ENCODE measurements around the gene EIF2AK2.

EIF2AK2 gene

DNA sequence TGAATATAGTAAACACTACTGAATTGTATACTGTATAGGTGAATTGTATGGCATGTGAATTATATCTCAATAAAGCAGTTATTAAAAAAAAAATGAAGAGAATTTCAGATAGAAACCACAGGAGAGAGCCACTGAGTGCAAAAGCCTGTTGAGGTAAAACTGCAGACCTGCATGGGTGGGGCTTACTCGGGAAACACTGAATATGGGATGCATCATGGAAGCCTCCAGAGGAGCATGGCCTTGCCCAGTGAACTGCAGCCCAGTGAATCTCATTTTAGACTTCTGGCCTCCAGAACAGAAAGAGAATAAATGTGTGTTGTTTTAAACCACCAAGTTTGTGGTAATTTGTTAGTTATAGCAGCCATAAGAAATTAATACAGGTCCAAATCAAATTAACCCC lies 56.7 kb downstream of the EIF2AK2 start:
- no peak for DNase-seq (ENCODE audit: low read depth)

DNA sequence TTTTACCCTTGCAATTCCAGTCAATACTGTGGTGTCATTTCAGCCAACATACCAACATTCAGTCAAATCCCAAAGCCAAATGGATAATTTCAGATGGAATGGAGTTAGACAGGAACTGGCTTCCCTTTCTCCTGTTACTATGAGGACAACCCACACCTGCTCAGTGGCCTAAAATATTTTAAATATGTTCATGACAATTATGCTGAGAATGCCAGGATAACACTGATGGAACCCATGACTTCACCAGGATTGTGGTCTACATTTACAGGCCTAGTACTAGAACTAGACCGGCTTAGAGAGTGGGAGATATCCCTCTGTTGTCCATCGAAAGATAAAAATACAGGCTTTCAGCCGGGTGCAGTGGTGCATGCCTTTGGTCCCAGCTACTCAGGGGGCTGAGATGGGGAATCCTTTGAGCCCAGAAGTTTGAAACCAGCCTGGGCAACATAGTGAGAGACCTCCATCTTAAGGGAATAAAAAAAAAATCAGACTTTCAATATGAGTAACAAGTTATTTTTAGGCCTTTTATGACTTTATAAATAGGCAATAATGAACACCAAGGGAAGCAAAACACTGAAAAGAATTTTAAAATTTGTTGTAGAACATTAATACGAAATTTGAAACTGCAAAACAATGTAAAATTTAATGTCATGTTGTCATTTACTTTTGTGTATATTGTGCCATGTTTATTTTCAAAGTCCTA lies 58.2 kb downstream of the EIF2AK2 start:
- DNase-seq (ENCODE audit: low read depth) = no peak

DNA sequence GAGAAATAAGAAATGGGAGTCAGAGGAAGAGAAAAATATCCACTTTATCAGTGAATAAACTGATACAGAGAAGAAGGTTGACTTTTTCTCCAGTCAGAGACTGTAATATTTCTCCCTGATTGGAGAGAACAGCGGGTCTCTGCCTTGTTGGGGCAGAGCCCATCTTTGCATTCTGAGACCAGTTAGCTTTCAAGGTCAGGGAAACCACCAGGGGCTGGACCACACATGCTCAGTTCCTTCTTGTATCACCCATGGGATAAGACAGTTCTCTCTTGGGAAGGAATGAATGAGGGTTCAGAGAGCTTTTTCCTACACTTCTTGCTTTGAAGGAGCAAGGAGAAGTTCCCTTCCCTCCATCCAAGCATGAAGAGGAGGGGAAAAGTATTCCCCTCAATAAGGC lies 60.2 kb downstream of the EIF2AK2 start:
- DNase-seq (ENCODE audit: low read depth) = no peak

DNA sequence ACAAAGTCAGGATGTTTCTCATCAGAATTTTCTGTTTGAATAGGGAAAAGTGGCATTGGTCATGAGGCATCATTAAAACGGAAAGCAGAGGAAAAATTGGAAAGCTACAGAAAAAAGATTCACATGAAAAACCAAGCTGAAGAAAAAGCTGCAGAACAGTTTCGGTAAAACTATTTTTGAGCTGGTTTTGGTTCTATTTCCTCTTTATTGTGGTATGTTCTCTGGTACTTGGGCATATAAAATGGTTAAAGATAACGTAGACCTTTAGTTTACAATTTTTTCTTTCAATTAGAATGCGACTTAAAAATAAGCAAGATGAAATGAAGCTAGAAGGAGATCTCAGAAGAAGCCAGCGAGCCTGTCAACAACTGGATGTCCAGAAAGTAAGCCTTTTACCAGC lies 64.9 kb downstream of the EIF2AK2 start:
- no peak for DNase-seq (ENCODE audit: low read depth)

DNA sequence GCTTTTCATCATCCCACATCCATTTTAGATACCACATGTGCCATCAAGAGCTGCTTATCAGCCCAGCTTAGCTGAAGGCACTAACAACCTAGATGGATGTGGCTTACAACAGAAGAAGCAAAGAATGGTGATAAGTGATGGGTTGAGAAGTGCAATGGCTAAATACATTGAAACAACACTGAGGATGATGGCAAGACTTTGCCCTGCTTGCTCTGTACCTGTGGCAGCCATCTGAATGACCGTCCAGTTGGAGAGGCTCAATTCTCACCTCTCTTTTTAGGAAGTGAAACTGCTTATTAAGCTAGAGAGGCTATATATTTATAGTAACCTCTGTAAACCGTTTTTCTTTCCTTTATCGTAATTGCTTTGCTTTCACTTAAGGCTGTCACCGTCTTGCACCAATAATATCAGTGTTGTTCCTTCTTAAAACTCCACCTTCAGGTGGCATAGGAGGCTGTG lies 66.7 kb downstream of the EIF2AK2 start:
- no peak for DNase-seq (ENCODE audit: low read depth)

DNA sequence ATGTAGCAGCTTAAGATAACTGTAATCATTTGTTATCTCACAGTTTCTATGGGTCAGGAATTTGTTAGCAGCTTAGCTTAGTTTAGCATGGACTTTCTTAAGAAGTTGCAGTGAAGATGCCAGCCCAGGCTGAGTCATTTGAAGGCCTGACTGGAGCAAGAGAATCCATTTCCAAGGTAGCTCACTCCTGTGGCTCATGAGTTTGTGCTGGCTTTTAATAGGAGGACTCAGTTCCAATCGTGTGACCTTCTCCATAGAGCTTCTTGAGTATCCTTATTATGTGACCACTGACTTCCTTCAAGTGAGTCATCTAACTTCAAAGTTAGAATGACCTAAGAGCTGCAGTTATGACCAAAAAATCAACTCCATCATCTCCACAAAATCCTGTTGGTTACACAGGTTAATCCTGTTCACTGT lies 71.0 kb downstream of the EIF2AK2 start:
- no peak for DNase-seq (ENCODE audit: low read depth)

DNA sequence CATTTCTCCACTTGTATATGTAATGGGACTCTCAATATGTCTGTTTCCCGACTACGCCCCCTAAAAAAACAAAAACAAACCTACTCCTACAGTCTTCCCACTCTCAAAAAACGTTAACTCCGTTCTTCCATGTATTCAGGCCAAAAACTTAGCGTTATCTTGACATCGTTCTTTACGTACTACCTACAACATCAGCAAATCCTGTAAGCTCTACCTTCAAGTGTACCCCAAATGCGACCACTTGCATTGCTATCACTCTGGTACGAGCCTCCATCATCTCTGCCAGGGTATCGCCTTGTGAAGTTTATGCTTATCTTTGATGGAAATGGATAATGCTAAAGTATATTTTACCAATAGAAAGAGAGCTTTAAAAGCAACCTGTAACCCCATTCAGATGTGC lies 72.0 kb downstream of the EIF2AK2 start:
- DNase-seq (ENCODE audit: low read depth) = no peak

DNA sequence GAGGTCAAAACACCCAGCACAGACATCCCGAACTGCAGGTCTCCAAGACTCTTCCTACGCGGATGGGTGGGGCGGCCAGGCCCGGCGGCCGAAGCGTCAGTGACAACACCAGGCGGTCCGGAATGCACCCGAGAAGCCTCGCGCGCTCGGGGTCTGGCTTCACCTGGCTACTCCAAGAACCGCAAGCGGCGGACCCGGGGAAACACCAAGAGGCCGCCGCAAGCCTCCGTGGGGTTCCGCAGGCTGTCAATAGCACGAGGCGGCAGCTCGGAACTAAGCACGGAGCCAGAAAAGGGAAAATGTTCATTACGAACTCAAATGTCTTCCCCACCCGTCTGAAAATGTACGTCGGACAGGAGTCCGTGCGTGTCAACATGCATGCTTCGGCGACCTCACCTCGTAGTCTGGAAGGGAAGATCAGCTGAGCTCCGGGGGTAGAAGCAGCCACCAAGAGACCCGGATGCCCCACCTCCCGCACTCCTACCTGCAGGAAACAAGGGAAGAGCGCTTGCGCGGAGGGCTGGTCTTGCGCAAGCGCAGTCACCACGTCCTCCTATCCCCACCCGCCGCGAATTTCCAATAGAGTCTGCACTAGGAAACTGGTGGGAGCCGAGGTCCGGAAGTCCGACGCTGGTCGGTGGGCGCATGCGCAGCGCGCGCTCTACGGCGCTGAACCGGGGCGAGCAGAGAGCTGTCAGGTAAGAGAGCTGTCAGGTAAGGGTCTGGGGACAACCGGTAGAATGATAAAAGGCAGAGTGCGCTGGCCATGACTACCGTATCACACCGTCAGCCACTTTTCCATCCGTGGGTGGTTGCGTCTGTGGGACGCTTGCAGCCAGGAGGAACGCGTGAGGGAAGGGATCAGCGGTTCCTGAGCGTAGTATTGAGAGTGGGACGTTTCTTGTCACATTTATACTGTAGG lies 72.6 kb downstream of the EIF2AK2 start, which contains the start of the genes GPATCH11 and HEATR5B:
TSS of gene GPATCH11 (plus strand) at position 646 of the 922 bp plus-strand sequence. CDS start 3,864 bp downstream, outside the sequence.
TSS of gene HEATR5B (minus strand) at position 500 of the 922 bp plus-strand sequence. CDS start 958 bp downstream, outside the sequence.
- DNase-seq (ENCODE audit: low read depth) = peak; percentile 84

DNA sequence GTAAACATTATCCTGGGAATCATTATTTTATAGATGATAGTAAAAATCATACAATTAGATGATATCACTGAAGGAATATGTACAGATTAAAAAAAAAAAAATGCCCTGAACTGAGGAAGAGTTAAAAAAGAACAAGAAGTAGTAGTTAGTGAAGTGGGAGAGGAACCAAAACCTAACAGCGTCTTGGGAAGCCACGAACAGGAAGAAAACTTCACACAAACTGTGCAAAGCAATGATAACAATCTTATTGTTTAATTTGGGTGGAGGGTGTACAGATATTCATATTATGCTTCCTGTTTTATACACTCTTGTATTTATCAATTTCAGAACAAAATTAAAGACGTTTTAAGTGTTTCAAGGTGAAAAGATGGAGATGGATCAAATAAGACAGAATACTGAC lies 76.1 kb downstream of the EIF2AK2 start:
- DNase-seq (ENCODE audit: low read depth) = no peak

DNA sequence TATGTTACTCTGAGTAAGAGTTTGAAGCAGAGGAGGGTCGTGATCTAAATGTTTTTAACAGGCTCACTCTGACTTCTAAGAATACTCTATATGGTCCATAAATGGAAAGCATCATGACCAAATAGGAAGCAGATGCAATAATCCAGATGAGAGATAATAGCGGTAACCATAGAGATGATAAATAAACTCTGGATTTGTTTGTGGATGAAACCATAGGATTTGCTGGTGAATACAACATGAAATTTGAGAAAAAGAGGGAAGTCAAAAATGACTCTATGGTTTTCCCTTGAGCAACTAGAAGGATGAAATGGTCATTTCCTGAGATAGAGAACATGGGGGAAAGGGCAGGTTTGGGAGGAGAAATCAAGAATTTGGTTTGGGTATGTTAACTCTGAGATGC lies 76.5 kb downstream of the EIF2AK2 start:
- DNase-seq (ENCODE audit: low read depth) = no peak

DNA sequence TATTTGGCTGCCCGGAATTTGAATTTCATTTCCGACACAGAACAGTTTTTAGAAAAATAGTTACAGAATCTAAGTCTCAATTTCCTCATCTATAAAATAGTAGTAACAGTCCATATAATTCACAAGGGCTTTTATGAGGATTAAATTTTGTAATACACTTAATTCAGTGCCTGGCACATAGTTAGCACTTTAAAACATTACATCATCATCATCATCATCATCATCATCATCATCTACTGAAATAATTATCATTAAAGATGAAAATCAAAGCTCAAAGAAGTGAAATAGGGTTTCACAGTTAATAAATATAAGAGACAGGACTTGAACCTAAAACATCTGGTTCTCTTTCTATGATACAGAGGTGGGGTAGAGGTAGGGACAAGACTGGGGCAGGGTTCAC lies 85.8 kb downstream of the EIF2AK2 start:
- DNase-seq (ENCODE audit: low read depth) = no peak

DNA sequence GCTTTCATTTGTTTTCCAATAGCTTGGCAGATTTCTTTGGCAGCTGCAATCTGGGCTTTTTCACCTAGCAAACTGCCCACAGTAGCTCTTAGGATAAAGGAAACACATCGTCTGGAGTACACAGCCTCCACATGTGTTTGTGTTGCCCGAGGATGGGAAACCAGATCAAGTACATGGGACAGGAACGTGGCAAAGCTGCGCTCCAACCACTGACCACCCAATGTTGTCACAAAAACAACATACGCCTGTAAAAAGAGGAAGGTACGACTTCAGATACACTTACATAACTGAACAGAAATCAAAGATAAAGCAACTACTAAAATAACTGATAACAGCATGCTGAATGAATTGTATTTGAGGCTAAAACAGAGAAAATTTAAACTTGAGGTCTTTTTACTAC lies 88.1 kb downstream of the EIF2AK2 start:
- DNase-seq (ENCODE audit: low read depth) = no peak

DNA sequence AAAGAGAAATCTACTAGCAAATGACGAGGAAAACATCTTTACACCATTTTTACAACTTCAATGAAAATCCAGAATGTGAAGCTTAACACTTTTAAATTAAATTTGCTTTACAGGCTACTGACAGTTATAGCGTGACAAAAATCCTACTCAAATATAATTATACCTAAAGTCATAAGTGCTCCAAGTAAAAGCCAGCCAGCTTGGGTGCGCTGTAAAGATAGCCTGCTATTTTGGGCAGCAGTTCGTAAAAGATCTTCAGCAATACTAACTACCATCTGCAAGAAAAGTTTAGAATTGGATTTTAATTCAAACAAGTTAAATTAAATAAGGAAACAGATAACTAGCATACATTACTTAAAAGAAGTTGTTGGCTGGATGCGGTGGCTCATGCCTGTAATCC lies 95.0 kb downstream of the EIF2AK2 start:
- no peak for DNase-seq (ENCODE audit: low read depth)

DNA sequence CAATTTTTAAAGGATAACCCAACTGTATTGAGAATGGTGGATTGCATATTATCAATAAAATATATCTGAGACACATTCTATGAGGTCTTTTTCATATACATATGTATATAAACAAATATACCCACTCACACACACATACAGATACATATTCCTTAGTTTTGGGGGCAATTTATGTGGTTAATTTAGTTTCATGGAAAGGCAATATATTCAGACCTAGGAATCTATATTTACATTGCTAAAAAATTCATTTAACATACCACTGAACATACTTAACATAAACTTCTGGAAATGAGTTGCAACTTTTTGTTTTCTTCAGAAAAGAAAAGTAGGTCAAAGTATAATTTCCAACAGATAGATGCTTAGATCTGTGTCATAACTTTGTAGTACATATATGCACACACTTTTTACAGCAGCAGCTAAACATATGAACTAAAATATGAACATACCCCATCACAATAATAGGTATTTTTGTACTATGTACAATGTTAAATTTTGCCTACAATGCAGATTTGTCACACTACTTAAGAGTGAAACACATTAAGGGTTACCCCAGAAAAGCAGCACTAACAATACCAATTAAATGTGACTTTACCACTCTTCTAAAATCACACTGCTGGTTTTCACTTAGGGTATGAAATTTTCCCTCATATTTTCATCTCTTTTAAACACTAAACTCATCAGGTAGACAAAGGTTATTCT lies 95.6 kb downstream of the EIF2AK2 start:
- DNase-seq (ENCODE audit: low read depth) = no peak

DNA sequence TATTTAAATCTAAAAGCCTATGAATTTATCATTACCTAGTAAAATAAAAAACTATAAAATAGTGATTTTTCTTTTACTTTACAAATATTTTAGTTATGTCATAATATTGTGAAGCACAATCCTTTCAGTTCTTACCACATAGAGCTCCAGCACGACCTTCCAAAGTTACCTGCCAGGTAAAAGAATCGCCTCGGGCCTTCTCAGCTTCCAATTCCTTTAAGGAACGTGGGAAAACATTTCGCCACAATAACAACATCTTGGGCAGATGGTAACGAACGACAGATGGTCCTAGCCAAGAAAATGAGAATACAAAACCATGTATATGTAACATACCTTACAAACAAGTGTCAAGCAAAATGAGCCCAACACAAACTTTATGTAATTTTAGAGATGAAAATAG lies 96.3 kb downstream of the EIF2AK2 start:
- no peak for DNase-seq (ENCODE audit: low read depth)

DNA sequence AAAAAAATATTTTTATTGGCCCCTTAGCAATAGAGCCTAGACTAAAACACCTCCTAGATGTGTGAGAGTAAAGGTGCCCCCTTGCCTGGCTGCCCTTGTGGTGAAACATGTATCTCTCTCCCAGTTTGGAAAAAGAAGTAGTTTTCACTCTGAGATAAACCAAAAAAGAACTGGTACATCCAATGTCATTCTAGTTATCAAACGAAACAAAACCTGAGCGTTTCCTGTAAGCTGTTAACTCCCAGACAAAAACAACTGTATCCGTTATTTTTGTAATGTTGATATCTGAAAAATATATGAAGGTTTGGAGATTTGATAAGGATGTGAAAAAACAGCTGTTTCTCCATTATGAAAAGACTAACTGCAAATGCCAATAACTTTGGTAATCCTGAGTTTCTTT lies 96.9 kb downstream of the EIF2AK2 start:
- no peak for DNase-seq (ENCODE audit: low read depth)

DNA sequence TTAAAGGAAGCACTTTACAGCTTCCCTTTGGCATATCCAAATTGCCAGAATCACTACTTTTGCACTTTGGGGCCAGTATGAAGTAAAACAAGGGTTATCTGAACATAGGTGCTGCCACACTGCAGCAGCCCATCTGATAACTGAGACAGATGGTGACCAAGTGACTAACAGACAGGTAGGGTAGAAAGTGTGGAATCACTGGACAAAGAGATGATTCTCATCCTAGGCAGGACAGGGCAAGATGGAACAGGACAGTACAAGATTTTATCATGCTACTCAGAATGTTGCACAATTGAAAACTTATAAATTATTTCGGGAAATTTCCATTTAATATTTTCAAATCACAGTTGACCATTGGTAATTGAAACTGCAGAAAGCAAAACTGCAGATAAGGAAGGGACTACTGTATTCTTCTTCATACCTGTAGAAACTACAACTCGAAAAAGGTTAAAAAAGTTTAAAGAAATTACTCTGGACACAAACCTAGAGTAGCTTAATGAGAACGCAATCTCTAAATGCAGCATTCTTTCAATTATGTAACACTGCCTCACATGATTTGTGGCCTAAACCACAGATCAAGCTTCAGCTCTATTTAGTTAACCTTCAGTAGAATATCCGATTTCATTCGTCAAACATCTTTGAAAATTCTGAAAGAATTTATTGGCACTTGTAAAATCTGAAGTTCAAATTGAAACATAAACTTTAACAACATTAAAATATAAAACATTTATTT lies 104.0 kb downstream of the EIF2AK2 start:
- DNase-seq (ENCODE audit: low read depth) = no peak
